GM19193 (cell line): ENCODE results near the gene RIPK4.

Experiments used
- POLR2A ChIP-seq: IDR thresholded peaks from 4 replicates; pipeline ENCODE4 v1.6.1; 2011; ENCODE audit not compliant: insufficient read depth, insufficient read length; ENCODE audit errors: extremely low read depth

RIPK4 gene

DNA sequence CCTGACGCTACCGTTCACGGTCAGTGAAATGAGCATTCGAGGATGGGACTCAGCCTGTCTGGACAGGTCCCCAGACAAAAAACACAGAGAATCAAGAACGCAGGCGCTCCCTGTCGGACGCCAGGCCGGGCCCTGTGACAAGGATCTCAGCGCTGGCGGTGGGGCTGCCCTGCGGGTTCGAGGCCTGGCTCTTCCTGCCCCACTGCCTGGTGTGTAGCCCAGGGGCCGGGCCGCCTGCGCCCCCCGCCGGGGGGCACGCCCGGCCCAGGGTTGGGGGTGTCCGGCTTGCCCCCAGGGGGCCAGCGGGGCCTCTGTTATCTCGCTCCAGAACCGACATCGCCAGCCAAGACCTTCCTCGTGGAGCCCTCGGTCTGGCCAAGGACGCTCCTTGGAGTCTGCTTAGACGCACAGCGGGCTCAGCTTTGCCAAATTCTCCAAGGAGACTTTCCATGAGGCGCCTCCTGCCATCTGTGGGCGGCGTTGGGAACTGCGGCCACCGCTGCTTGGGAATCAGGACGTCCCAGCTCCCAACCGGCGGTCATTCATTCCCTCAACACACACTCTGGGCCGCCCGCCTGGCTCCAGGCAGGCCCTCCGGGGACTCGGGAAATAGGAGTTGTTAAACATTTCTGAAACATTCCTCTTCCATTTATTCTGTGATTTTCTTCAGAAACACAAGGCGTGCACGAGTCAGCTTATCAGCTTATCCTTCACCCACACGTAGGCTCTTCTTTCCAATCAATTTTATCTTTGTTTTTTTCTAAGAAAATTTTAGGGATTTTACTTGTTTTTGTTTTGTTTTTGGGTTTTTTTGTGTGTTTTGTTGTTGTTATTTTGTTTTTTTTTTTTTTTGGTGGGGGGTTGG is 11.3 kb upstream of the RIPK4 start:
- no peak for TF ChIP-seq POLR2A

DNA sequence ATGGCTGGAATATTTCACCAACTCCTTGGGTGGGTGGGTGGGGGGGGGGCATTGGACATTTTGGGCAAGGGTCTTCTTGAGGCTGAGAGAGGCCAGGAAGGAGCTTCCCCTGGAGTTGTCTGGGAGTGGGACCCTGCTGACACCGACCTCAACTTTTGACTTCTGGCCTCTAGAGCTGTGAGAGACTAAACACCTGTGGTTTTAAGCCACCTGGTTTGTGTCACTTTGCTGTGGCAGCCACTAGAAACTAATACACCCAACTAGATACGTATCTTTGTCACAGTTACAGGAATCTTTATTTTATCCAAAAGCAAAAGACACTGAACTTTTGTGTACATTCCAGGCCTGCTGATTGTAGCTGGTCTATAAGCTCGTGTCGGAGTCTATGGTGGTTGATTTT is 9.9 kb upstream of the RIPK4 start:
- TF ChIP-seq POLR2A: no peak

DNA sequence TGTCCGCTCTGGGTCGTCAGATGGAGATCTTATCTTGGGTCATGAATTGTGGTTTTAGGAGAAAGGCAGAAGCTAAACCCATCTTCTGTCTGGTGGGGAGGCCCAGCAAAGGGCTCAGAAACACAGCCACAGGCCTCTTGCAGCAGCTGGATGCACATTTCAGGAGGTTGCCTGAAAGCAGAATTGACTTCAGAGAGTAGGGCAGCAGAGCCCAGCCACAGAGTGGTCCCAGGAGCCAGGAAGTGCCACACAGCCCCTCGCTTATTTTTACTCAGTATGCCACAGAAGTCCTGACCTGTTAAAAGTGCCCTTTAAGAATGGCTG is 8.3 kb upstream of the RIPK4 start:
- no peak for TF ChIP-seq POLR2A

DNA sequence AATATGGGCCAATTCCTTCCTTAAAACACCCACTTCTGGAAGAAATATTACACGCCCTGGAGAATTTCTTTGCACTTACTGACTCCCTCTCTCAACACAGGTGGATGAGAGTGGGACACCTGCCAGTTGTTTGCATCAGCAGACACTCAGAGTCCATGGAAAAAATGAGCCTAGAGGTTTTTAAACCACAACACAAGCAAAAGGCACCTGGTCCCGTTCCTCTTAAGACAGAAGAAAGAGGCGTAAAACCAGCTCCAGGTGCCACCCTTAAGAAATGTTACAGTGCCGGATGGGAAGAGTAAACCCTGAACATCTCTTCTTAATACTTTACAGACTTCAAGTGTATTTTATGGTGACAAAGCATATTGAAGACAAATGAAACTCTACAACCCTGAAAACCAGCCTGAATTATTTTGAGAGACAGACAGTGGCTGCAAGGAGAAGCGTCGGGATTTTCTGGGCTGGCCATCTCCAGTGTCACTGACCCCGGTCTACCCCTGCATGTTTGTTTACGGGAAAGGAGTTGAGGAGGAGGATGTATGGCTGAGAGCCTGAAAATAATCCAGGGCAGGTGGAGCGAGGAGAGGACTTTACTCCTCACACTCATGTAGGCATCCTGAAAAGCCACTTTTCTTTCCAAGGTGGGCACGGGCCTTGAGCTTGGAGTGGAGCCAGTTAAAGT is 7.8 kb upstream of the RIPK4 start:
- TF ChIP-seq POLR2A: no peak

DNA sequence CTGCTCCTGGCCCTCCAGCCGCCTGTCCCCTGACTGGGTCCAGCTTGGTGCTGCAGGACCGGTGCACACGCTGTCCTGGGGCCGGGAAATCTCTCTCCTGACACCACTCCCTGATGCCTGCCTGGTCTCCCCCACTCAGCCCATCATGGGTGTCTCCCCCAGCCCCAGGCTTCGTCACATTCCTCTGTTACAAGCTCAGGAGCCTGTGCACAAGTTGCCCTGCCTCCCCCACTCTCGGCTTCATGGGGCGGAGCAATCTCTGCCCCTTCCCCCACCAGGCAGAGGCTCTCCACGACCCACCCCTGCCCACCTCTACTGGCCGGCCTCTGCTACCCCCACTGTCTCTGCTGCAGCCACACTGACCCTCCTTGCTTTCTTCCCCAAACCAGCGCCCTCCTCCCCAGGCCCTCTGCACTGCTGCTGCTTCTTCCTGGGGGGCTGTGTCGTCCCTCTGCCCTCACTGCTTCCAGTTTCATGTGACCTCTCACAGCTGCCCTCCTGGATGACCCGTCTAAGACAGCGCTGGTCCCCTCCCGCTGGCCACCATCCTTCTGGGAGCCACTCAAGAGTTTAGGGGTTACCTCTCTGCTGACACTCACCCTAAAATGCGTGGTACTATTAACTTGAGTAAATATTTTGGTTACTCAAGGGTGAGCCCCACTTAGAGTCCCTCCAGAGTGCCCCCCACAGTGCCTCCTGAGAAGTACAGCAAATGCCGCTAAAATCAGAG is 5.7 kb upstream of the RIPK4 start:
- no peak for TF ChIP-seq POLR2A

DNA sequence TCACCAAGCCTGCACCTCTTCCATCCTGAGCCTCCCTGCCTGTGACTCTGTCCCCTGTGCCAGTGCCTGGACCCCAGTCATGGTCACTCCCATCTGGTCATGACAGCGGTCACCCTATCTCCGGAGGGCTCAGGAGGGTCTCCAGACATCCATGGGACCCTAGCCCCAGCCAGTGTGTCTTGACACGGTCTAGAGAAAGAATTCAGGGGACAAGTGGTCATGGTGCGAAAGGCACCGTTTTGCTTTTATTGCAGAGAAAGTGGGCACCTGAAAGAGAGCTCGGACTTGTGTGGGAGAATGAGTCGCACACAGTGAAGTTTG is 4.7 kb upstream of the RIPK4 start:
- no peak for TF ChIP-seq POLR2A

DNA sequence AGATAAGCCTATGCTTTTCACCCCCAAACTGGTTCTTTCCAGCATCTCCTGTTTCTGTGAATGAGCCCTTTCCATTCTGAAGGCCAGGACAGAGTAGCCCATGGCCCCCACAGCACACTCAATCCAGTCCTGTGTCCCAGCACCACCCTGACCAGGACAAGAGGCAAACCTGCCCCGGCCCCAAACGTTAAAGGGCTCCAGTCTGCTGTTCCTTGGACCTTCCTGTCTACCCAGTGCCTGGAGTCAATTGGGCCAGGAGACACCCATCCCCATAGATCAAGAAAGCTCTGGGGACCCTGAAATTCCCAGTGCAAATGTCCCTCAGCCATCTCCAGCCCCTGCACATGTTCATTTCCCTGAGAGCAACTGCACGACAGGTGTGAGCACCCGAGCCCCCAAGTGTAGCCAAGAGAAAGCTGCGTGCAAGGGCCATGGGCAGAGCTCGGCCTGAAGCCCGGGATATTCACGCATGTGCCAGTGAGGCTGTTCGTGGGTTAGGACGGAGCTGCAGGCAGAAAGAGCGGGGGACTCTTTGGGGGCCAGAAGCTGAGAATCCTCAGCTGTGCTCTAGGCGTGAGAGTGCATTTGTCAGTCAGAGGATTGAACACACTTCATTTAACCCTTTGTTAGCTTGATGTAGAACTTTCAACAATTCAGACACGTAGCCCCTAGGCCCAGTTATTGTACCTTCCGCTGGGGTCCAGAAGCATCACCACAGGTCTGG is 4.2 kb upstream of the RIPK4 start:
- TF ChIP-seq POLR2A: no peak

DNA sequence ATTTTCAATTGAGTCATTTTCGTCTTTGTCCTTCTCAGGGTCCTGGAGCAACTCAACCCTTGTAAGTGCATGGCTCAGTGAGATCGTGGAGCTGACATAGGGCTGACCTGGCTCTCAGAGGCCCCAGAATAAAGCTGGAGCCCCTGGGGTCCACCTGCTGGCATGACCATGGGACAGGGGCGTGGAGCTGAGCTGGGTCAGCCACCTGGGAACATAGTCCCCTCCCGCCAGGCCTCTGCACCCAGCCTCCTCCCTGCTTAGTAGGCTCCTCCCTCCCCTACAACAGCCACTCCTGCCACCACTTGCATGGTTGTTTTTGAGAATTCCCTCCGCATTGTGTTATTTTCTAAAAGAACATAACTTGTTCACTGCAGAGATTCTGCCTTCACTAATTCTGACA is 3.1 kb upstream of the RIPK4 start:
- no peak for TF ChIP-seq POLR2A

DNA sequence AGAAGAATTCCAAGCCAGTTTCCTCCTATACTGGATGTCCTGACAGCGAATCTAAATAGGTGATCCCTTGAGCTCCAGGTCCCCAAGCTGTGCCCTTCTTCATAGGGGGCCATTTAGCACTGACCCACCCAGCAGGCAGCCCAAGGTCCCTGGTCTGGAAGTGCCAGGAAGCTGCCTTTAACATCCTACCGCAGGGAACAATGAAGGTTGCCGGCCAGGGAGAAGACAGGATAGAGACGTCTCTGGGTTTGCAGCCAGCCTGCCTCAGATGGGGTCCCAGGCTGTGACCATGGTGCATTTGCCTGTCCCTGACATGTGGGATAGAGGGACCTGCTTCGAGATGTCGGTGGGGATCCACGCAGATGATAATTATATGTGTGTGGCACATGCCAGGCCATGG is 2.7 kb upstream of the RIPK4 start:
- TF ChIP-seq POLR2A: no peak

DNA sequence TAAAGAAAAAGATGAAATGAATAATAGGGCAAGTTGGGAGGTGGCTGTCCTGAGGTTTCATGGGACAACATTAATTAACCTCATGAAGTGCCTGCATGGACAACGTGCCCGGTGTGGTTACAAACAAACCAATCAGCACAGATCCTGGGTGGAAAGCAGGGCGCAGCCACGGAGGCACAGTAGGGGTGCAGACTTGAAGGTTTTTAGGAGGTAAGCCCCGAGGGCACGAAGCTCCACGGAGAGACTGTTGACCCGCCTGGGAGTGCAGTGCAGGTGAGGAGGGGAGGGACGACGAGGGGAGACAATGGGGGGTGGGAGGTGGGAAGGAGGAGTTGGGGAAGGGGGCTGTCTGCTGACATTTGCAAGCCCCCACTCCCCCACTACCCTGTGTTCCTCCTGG is 2.3 kb upstream of the RIPK4 start:
- TF ChIP-seq POLR2A: no peak

DNA sequence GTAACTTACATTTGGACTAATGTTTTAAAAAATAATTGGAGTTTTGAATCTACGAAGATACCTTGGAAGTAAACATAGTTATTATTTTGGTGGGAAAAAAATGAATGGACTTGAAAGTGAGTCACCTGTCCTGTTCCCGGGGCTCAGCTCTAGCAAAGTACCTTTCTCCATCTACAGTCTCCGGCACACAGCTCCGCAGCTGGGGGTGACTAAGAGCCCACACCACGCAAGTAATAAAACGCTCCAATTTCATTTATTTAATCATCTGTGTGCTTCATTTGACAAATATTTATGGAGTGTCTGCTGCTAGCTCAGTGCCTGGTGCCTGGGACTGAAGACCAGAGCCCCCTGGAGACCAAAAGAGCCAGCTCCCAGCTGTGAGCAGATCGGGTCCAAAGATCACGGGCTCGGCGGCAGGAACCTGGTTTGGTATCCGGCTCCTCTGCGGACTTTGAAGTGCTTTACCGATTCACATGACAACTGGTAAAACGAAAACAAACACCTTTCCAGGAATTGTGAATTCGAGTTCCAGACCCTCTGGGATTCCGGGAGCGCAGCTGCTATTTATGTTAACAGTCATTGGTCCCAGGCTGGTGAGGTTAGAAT is 1.7 kb upstream of the RIPK4 start:
- TF ChIP-seq POLR2A: no peak

DNA sequence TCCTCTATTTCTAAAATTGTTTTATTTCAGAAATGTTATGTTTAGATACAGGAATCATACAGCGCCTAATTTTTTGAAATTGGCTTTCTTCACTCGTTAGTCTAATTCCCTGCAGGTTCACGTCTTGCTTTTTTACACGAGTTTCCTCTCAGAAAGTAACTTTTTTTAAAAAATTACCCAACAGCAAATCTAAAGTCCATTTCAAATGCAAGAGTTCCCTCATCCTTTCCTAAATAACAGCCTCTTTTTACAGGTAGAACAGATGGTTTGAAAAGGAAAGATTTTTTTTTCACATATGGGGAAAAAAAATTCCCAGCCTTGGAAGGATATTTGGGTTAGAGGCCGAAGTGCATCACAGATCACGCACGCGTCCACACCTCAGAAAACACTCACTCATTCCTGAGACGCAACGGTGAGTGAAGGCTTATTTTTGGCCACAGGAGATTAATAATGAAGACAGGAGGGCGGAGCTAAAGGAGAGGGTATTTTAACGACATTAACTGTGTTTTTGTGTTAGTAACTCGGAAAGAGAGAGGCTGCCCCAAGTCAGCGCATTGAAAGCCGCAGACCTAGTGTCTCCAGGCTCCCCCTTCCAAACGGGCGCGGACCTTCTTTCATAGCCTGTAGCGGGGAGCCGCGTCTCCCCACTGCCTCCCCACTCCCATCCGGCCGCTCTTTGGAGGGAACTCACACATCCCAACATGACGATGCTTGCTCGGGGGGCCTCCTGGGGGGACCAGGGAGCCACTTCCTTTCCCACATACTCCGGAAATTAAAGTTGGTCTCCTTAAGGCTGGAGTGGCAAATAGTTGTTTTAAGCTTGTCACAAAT is 969 bp upstream of the RIPK4 start:
- TF ChIP-seq POLR2A: no peak

DNA sequence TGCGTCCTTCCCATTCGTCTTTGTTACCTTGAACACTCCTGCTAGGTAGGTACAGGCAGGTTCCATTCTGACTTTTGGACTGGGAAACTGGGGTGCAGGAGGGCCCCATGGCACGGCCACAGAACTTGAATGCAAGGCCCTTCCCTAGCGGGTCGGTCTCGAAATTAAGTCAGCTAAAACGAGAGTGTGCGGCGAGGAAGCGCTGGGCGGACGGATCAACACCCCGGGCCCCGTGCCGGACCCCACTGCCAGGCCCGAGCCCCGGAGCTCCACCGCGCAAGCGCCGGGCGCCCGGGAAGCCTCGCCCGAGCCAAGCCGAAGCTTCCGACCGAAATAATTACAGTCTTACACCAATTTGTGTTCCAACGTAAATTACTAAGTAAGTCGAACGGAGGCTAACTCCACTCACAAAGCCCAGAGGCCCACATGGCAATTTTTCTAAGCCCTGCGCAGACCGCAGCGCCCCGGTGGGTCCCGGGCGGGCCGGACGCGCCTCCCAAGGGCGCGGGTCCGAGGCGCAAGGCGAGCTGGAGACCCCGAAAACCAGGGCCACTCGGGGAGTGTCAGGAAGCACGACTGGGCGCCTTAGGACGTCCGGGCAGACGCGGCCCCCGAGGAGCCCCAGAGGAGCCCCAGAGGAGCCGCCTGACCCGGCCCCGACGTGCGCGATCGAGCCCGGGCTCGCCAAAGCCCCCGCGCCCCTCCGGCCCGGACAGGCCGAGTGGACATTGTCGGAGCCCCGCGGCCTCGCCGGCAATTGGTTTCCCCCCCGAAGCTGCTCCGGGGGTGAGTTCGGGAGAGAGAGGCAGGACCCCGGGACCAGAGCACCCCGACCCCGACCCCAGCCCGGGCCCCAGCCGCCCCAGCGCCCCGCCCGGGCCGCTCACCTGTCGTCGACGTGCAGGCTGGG is 624 bp downstream of the RIPK4 start:
- no peak for TF ChIP-seq POLR2A

DNA sequence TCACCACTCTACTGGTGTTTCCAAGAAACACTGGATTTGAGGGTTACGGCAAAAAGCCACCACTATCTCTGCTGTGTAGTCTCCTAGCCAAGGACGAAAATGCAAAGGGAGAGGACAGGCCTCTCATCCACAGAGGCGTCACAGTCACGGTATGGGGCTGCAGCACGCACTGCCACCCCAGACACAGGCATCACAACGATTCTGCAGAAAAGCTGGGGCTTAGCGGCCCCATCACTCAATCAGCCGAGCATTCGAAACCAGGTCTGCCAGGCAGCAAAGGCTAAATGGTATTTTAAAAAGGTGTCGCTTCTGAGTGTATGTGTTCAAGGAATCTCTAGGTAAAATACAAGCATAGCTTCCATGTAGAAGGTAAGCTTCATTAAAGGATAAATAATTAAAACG is 1.4 kb downstream of the RIPK4 start:
- no peak for TF ChIP-seq POLR2A
